Measurements from ENCODE around the gene FLCN.
A peak's percentile ranks its signal among the peaks of the same experiment; 100 is the strongest.
"Not testable (repeated sequence)": the region's sequence is repeated elsewhere in the genome, so short reads cannot be mapped to it uniquely, and the experiment has no call there.

The FLCN gene

DNA sequence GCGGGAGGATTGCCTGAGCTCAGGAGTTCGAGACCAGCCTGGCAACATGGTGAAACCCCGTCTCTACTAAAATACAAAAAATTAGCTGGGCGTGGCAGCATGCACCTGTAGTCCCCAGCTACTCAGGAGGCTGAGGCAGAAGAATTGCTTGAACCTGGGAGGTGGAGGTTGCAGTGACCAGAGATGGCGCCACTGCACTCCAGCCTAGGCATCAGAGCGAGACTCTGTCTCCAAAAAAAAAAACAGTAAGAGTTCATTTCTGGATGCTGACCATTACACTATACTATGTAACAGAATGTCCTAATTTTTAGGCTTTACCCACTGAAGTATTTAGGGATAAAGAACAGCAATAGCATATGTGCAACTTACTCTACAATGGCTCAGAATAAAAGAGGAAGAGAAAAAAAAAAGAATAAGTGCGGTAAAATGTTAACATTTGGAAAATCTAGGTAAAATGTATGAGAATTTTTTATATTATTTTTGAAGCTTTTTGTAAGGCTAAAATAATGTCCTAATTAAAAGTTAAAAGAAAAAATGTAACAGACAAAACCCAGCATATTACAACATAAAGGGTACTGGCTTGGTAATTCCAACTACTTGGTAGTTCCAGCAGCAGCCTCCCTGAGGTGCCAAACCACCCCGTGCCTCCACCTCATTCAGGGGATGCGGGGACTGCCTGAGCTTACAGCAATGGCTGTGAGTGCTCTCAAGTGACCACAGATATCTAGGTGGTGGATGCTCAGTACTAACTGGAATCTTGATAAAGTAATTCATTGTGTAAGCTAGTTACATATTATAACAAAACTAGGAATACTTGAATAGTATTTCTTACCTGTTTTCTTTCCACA is 33.2 kb upstream of the FLCN start:
- in situ Hi-C loops (cut with HindIII; ENCODE audit: low sequenced_read_pairs), result no loop called here
- TF ChIP-seq, protein P1, sequence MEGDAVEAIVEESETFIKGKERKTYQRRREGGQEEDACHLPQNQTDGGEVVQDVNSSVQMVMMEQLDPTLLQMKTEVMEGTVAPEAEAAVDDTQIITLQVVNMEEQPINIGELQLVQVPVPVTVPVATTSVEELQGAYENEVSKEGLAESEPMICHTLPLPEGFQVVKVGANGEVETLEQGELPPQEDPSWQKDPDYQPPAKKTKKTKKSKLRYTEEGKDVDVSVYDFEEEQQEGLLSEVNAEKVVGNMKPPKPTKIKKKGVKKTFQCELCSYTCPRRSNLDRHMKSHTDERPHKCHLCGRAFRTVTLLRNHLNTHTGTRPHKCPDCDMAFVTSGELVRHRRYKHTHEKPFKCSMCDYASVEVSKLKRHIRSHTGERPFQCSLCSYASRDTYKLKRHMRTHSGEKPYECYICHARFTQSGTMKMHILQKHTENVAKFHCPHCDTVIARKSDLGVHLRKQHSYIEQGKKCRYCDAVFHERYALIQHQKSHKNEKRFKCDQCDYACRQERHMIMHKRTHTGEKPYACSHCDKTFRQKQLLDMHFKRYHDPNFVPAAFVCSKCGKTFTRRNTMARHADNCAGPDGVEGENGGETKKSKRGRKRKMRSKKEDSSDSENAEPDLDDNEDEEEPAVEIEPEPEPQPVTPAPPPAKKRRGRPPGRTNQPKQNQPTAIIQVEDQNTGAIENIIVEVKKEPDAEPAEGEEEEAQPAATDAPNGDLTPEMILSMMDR (IDR thresholded peaks at IDR 0.05; ENCODE audit: low read depth, low read length), result peak; percentile 42
- DNase-seq (ENCODE audit: low read depth, low spot score), result no peak
- H3K4me3 ChIP-seq (ENCODE audit: low read depth, low read length), result no peak overlapping the region

DNA sequence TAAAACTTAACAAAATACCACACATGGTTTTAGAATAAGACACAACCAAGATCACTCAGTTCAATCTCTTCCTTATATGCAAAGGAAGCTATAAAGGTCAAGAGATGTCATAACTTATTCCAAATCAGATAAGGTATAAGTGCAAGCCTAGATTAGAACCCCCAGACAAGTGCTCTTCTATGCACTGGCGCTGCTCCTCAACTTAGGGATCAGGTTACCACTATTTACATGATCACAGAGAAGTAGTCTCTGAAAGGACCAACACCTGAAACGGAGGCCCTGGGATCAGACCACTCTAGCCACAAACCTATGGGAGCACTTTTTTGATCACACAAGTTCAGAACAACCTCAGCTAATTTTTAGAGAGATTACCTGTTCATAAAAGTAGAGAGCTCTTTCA is 27.5 kb upstream of the FLCN start:
- in situ Hi-C loops (cut with HindIII; ENCODE audit: low sequenced_read_pairs), result no loop called here
- TF ChIP-seq, protein P1 (IDR thresholded peaks at IDR 0.05; ENCODE audit: low read depth, low read length), result no peak
- DNase-seq (ENCODE audit: low read depth, low spot score), result no peak
- H3K4me3 ChIP-seq (ENCODE audit: low read depth, low read length), result no peak overlapping the region

DNA sequence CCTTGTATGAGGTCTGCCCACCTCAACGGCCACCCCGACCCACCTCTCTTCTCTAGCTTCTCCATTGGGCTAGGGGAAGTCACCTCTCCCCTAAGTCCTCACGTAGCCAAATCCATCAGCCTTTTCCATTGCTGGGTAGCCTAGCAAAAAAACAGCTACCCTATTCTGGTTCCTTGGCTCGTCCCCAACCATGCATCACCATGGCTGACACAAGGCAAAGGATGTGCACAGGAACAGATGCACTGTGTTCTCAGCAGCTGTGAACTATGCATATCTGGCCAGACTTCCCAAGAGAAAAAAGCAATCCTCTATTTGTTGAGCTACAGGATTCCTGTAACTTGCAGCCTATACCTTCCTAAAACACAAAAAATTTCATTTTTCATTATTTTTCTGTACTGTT is 22.0 kb upstream of the FLCN start:
- no peak for DNase-seq (ENCODE audit: low read depth, low spot score)
- TF ChIP-seq, protein P1 (IDR thresholded peaks at IDR 0.05; ENCODE audit: low read depth, low read length), result no peak
- H3K4me3 ChIP-seq (ENCODE audit: low read depth, low read length), result no peak overlapping the region
- in situ Hi-C loops (cut with HindIII; ENCODE audit: low sequenced_read_pairs), result no loop called here

DNA sequence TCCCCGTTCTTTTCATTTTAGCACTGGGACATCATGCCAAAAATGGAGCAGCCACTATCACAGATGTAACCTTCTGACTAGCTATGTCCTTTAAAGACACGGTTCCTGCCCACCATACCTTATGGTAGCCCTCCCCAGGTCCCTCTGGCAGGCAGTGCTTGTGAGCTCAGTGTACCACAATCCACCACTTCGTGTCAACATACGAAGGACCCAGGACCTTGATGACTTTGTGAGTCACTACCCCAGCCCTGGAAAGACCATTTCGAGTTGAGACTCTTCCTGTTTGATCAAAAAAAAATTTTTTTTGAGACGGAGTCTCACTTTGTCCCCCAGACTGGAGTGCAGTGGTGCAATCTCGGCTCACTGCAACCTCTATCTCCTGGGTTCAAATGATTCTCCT is 21.0 kb upstream of the FLCN start:
- in situ Hi-C loops (cut with HindIII; ENCODE audit: low sequenced_read_pairs), result no loop called here
- no peak overlapping the region for H3K4me3 ChIP-seq (ENCODE audit: low read depth, low read length)
- no peak for DNase-seq (ENCODE audit: low read depth, low spot score)
- TF ChIP-seq, protein P1 (IDR thresholded peaks at IDR 0.05; ENCODE audit: low read depth, low read length), result no peak

DNA sequence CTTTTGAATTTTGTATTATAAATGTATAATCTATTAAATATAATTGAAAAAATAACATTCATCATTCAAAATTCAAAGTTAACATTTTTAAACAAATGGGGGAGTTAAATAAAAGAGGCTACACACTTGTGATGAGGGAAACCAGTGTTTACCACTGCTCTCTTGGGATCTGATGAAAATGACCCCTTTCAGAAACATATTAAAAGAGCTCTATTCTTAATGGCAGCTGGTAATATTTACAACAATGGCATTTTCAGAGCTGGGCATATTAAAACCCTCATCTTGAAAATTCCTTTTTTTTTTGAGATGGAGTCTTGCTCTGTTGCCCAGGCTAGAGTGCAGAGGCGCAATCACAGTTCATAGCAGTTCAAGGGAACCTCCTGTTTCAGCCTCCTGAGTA is 19.3 kb upstream of the FLCN start:
- no peak for DNase-seq (ENCODE audit: low read depth, low spot score)
- TF ChIP-seq, protein P1 (IDR thresholded peaks at IDR 0.05; ENCODE audit: low read depth, low read length), result no peak

DNA sequence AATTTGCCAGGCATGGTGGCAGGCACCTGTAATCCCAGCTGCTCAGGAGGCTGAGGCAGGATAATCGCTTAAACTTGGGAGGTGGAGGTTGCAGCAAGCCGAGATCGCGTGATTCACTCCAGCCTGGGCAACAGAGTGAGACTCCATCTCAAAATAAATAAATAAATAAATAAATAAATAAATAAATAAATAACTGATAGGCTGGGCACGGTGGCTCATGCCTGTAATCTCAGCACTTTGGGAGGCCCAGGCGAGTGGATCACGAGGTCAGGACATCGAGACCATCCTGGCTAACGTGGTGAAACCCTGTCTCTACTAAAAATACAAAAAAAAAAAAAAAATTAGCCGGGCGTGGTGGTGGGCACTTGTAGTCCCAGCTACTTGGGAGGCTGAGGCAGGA is 18.7 kb upstream of the FLCN start:
- DNase-seq (ENCODE audit: low read depth, low spot score); in situ Hi-C loops (cut with HindIII; ENCODE audit: low sequenced_read_pairs); H3K4me3 ChIP-seq (ENCODE audit: low read depth, low read length): not testable (repeated sequence)

More for the DNA sequence above, 19.3 kb upstream of the FLCN start:
- in situ Hi-C loops (cut with HindIII; ENCODE audit: low sequenced_read_pairs), result no loop called here
- no peak overlapping the region for H3K4me3 ChIP-seq (ENCODE audit: low read depth, low read length)

DNA sequence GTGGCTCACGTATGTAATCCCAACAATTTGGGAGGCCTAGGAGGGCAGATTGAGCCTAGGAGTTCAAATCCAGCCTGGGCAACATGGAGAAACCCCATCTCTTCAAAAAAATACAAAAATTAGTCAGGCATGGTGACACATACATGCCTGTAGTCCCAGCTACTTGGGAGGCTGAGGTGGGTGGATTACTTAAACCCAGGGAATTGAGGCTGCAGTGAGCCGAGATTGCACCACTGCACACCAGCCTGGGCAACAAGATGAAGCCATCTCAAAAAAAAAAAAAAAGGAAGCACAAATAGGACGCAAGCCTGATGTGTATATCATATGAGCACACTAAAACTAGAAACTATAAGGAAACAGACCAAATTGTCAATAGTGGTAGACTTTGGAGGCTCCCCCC is 17.1 kb upstream of the FLCN start:
- in situ Hi-C loops (cut with HindIII; ENCODE audit: low sequenced_read_pairs), result no loop called here
- no peak overlapping the region for H3K4me3 ChIP-seq (ENCODE audit: low read depth, low read length)
- no peak for DNase-seq (ENCODE audit: low read depth, low spot score)
- TF ChIP-seq, protein P1 (IDR thresholded peaks at IDR 0.05; ENCODE audit: low read depth, low read length), result no peak

All from astrocyte of the spinal cord (primary cell).